ENCODE results near the gene HPCAL1.

The HPCAL1 gene

DNA sequence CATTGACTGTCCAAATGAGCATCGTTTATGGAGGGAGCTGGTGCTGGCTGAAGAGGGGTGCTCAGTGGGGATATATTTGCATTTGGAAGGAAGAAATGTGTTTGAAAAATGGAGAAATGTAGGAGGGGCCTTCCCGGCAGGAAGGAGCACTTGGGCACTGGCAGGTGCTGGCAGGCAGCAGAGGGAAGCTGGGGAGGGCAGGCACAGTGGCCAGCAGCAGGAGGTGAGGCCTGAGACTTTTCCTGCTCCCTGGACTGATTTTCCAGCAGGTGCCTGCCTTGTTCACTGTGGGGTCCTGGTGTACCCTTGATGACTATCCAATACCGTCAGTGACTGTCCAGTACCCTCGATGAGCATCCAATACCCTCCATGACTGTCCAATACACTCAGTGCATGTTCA lies 20.8 kb upstream of the HPCAL1 start:
- DNase-seq (ENCODE audit: low read depth): no peak
- no peak overlapping the region for H3K4me3 ChIP-seq (ENCODE audit: low read length)
- TF ChIP-seq, protein P1, sequence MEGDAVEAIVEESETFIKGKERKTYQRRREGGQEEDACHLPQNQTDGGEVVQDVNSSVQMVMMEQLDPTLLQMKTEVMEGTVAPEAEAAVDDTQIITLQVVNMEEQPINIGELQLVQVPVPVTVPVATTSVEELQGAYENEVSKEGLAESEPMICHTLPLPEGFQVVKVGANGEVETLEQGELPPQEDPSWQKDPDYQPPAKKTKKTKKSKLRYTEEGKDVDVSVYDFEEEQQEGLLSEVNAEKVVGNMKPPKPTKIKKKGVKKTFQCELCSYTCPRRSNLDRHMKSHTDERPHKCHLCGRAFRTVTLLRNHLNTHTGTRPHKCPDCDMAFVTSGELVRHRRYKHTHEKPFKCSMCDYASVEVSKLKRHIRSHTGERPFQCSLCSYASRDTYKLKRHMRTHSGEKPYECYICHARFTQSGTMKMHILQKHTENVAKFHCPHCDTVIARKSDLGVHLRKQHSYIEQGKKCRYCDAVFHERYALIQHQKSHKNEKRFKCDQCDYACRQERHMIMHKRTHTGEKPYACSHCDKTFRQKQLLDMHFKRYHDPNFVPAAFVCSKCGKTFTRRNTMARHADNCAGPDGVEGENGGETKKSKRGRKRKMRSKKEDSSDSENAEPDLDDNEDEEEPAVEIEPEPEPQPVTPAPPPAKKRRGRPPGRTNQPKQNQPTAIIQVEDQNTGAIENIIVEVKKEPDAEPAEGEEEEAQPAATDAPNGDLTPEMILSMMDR (conservative IDR thresholded peaks at IDR 0.05; ENCODE audit: low read length): no peak

DNA sequence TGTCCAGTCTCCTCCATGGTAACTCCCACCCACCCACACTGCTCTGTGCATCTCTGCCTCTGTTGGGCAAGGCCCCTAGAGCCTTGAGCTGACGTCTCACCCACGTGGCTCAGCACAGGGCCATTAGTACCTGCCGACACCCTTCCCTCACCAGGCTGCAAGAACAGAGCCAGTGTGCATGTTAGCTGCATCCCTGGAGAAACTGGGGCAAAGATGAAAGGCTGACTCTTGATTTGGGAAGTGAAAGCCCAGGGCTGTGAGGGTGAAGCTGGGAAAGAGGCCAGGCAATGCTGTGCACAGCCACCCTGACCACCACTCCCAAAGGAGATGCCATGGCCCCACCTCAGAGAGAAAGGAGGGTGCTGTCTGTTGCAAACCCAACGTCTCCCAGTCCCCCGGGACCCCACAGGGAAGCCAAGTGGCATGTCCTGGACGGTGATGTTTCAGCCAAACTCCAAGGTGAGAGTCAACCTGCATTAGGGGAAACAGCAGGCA lies 20.0 kb upstream of the HPCAL1 start:
- no peak for DNase-seq (ENCODE audit: low read depth)
- H3K4me3 ChIP-seq (ENCODE audit: low read length): no peak overlapping the region
- TF ChIP-seq, protein P1 (conservative IDR thresholded peaks at IDR 0.05; ENCODE audit: low read length): no peak

DNA sequence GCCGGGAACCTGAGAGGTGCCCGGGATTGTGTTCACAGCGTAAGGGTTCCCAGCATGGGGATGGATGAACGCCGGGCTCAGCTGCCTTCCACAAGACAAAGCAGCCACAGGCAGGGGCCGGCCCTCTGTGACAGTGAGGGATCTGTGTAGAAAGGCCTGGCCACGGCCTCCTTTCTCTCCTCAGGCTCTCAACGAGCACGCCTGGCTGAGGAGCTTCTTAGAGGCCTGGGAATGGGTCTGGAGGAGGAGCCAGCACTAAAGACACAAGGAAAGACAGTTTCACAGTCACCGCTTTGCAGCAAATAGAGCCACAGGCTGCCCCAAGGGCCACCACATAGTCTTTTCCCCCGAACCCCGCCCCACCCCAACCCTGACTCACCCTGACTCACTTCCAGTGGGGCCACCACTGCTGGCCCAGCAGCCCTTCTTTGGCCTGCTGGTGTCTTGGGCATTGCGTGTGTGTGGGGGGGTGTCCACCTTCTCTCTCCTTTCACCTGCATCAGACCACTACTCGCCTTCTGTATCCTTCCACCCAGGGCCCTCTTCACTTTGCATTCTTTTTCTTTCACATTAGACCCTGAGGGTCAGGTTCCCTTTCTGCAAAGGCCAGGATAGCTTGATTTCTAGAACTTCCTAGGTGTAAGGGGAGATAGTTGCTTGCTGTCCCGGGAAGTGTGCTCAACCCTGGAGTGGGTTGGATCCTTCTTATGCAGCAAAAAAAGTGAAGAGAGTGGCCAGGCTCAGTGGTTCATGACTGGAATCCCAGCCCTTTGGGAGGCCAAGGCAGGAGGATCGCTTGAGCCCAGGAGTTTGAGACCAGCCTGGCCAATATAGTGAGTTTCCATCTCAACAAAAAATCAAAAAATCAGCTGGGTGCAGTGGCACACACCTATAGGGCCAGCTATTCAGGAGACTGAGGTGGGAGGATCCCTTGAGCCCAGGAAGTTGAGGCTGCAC lies 19.3 kb upstream of the HPCAL1 start:
- TF ChIP-seq, protein P1 (conservative IDR thresholded peaks at IDR 0.05; ENCODE audit: low read length): no peak
- DNase-seq (ENCODE audit: low read depth): peak; percentile 71
- H3K4me3 ChIP-seq (ENCODE audit: low read length): no peak overlapping the region

DNA sequence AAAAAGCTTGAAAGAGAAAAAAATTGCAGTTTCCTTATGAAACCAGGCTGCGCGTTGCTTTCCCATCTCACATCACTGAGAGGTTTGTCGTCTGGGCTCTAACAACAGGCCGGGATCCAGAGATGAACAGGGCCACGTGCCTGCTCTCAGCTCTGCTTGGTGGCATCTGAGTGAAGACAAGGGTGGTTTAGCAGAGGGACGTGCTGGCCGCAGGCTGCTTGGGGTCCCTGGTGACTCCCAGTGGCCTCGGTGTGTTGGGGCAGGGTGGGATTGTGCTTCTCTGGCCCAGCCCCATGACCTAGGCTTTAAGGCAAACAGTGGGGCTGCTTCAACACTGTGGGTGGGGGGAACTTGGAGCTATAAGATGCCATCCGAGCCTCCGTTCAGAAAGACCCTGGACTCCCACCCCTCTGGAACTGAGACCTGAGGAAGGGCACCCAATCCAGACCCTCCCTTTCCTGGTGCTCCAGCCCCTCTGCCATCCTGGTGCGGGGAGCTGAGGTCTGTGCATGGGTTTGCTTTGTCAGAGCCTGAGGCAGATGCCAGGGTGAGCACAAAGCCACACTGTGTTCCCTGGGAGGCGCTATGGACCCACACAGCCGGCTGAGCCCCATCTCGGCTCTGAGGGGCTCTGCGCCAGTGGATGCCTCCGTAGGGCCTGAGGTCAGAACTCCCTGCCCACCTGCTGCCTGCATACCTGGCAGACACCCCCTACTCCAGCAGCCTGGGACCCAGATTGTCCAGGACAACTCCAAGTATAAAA lies 18.4 kb upstream of the HPCAL1 start:
- no peak for DNase-seq (ENCODE audit: low read depth)

DNA sequence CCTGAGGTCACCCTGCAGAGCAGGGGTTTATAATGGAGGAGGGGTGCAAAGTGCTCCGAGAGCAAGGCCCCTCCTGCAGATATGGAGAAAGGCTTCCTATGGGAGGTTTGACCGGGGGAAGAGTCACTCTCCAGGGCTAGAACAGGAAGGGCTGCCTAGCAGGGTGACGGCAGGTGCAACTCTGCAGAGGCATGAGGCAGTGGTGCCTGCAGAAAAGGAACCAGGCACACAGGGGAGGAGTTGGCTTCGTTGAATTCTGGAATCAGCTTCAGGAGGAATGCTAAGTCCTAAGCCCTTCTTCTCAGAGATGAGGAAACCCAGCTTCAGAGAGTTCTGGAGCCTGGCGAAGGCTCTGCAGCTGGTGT lies 17.5 kb upstream of the HPCAL1 start:
- TF ChIP-seq, protein P1 (conservative IDR thresholded peaks at IDR 0.05; ENCODE audit: low read length): no peak
- no peak overlapping the region for H3K4me3 ChIP-seq (ENCODE audit: low read length)
- no peak for DNase-seq (ENCODE audit: low read depth)

More for the DNA sequence above, 18.4 kb upstream of the HPCAL1 start:
- TF ChIP-seq, protein P1 (conservative IDR thresholded peaks at IDR 0.05; ENCODE audit: low read length): no peak
- H3K4me3 ChIP-seq (ENCODE audit: low read length): no peak overlapping the region

DNA sequence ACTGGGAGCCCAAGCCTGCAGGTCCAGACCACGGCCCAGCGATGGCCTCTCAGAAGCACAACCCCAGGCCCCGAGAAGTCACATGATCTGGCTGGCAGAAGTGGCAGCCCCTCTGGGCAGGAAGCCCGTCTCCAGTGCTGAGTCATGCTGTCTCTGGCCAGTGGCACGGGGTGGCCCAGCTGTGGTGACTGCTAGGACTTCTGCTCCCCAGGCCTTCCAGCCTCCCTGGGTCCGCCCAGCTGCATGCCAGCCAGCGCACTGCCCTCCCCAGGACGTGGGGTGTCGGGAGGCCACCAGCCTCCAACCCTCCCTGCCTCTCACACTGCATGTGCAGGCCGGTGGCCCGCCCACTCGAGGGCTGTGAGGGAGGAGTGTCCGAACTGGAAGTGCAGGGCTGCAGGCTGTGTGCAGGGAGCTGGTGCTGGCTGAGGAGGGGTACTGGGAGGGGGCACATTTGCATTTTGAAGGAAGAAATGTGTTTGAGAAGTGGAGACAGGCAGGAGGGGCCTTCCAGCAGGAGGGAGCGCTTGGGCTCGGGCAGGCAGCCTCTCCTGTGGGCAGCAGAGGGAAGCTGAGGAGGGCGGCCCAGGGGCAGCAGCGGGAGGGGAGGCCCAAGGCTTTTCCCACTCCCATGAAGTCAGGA lies 17.0 kb upstream of the HPCAL1 start:
- H3K4me3 ChIP-seq (ENCODE audit: low read length): no peak overlapping the region
- DNase-seq (ENCODE audit: low read depth): peak; percentile 63
- TF ChIP-seq, protein P1 (conservative IDR thresholded peaks at IDR 0.05; ENCODE audit: low read length): no peak

All from AG10803 (cell line).